Measurements from ENCODE around the gene APBB2.
A peak's percentile ranks its signal among the peaks of the same experiment; 100 is the strongest.

The APBB2 gene

DNA sequence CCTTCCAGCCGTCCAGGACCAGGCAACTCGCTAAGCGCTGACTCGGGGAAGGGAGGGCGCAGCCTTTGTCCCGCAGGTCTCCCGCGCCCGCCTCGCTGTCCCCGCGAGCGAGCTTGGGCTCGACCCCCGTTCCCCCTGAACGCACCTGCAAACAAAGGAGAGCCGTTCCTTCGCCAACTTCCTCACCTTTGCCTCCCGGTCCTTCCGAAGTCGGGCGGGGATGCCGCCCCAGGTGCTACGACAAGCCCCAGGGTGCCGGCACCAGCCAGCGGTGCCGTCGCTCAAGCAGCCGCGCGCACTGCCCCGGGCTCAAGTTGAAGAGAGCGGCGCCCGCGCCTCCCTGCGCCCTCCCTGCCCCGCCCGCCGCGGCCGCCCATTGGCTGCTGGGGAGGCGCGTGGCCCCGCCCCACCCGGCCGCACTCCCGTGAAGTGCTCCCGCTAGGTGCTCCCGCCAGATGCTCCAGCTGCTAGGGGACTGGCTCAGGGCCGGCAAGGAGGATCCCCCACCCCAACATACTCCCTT is 357.4 kb downstream of the APBB2 start:
- peak overlapping the region; percentile 17; the same call in 1 of the 2 replicates for H3K27ac ChIP-seq
- TF ChIP-seq CTCF (conservative IDR thresholded peaks at IDR 0.05), result no peak

GRCh38 chr4:40856277-40856839 is 358.0 kb downstream of the APBB2 start:
- peak overlapping the region; percentile 17; the same call in 1 of the 2 replicates for H3K27ac ChIP-seq
- TF ChIP-seq CTCF (conservative IDR thresholded peaks at IDR 0.05), result no peak

- no peak overlapping the region for H3K27ac ChIP-seq
Measured at GRCh38 chr4:40850496-40850895, 363.8 kb downstream of the APBB2 start.

GRCh38 chr4:40848940-40849339 is 365.4 kb downstream of the APBB2 start:
- H3K27ac ChIP-seq, result no peak overlapping the region
- TF ChIP-seq CTCF (conservative IDR thresholded peaks at IDR 0.05), result no peak

More at GRCh38 chr4:40850496-40850895, 363.8 kb downstream of the APBB2 start:
- TF ChIP-seq CTCF (conservative IDR thresholded peaks at IDR 0.05), result no peak

- TF ChIP-seq CTCF (conservative IDR thresholded peaks at IDR 0.05), result no peak
- H3K27ac ChIP-seq, result no peak overlapping the region
Measured at GRCh38 chr4:40848251-40848650, 366.1 kb downstream of the APBB2 start.

GRCh38 chr4:40846532-40846931 is 367.8 kb downstream of the APBB2 start:
- no peak overlapping the region for H3K27ac ChIP-seq
- TF ChIP-seq CTCF (conservative IDR thresholded peaks at IDR 0.05), result no peak

DNA sequence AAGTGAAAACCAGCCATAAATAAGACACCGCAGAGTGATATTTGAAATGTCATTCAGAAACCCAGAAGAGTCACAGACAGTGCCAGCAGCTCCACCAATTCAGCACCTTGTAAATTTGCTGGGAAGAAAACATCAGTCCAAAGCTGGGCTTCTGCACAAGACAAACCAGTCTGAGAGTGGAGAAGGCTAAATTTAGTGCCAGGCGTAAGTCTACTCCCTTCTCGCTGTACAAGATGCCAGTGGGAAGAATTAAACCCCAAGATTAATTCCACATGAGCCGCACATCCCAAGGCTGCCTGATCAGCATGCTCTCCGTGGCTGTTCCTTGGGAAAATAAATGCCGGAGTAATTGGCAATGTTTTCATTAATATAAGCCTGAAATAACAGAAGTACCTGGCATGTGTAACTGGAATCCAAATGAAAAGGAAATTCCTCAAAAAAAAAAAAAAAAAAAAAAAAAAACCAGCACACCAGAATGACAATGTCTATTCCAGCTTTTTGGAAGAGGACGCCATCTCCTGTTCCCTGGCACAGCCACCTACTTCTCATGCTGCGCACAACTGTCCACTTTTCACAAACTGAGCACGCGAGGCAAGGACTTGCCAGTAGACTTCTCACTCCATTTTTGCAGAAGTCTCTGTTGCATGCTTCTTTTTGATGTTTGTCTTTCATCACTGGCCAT is 369.0 kb downstream of the APBB2 start:
- no peak for TF ChIP-seq CTCF (conservative IDR thresholded peaks at IDR 0.05)
- H3K27ac ChIP-seq, result peak overlapping the region; percentile 95

All from VCaP (cell line).